Psoas muscle (tissue), 8 donors: ENCODE results near the gene INPP5K. TPM values are rescaled to one million over a fixed set of nuclear protein-coding genes. Genes with fewer than 3 reads are reported as not detected.
A peak's percentile ranks its signal among the peaks of the same experiment; 100 is the strongest.

ENCODE experiments used
- ATAC-seq, 4 donors: fragments of 200-7000 bp; cut with Tn5 transposase; one replicate each; pipeline ENCODE4 v1.9.1; 2020; ENCODE audit warnings: moderate library complexity in 3 of 4, mild to moderate bottlenecking in 2 of 4
- DNase-seq, 2 donors: peaks; one replicate each; pipeline ENCODE4 v3.0.0-alpha.2; 2020
- H3K27ac ChIP-seq: fragments of 200-600 bp; one replicate; pipeline ENCODE4 v1.8.0; 2022
- H3K27me3 ChIP-seq, 3 donors: fragments of 200-600 bp in 1 of 3; one replicate each; pipeline versions ENCODE4 v1.6.1 to v1.8.0; 2013 to 2022; ENCODE audit warnings: low read length in 2 of 3, mild to moderate bottlenecking in 2 of 3, moderate library complexity in 1 of 3; ENCODE audit not compliant: insufficient read depth in 3 of 3
- H3K36me3 ChIP-seq, 2 donors: fragments of 200-600 bp in 1 of 2; one replicate each; pipeline versions ENCODE4 v1.6.1 to v1.8.0; 2013 to 2022; ENCODE audit warnings: low read depth in 1 of 2, mild to moderate bottlenecking in 1 of 2, moderate library complexity in 1 of 2; ENCODE audit not compliant: insufficient read depth in 1 of 2
- H3K4me1 ChIP-seq: fragments of 200-600 bp; one replicate; pipeline ENCODE4 v1.8.0; 2022
- H3K4me3 ChIP-seq: fragments of 200-600 bp; one replicate; pipeline ENCODE4 v1.8.0; 2022; ENCODE audit warnings: mild to moderate bottlenecking
- H3K9me3 ChIP-seq: fragments of 200-600 bp; one replicate; pipeline ENCODE4 v1.8.0; 2022
- WGBS, 3 donors: extraction: QIAGEN DNeasy Blood & Tissue Kit; methylation state at CpG; one replicate each; pipeline versions ENCODE4 v1.1.6 to v1.1.7; 2013; 5-methylcytosine and 5-hydroxymethylcytosine counted together
- intact Hi-C, 2 donors: fragments of 100-400 bp; cut with DNase I; formaldehyde crosslinking; loops; one replicate each; pipeline versions ENCODE4 v1.11.0 to v1.14.2; 2022
- polyA plus RNA-seq, 3 donors: library from polyadenylated mRNA; stranded (reverse); fragments of 200-250 nt; gene quantifications; one replicate each; pipeline ENCODE4 v1.2.3, GENCODE V29; 2013
- total RNA-seq, 4 donors: library from RNA; stranded (reverse); fragmentation: NEBNext Ultra II Directional in 2 of 4; extraction: Animal tissue kit (Norgen Biotek cat#: 25700) in 2 of 4; gene quantifications; one replicate each; pipeline versions ENCODE4 v1.2.1 to v1.2.4, GENCODE V29; 2021 to 2023
- TF ChIP-seq, protein P1 (sequence below): fragments of 200-600 bp; IDR thresholded peaks from one replicate; pipeline ENCODE4 v1.8.0; 2022; ENCODE audit warnings: antibody characterized with exemption
- donor health status: healthy with polysubstance abuse.
- donor health status: DM: no; HTN: no; CAD: no; lungs with moderate emphysema.
- donor health status: Bipolar disorder and iron deficiency.
- donor health status: healthy.
- donor health status: DM: yes; HTN: yes; CAD: no.
- donor health status: DM: no; HTN: no; CAD: no.
- donor health status: DM: no; HTN: no; CAD: no.
- donor health status: DM: yes; HTN: yes; CAD: no.

The INPP5K gene
- total and polyA plus RNA-seq, 7 donors, result 25.6 to 45.4 (median 38.9) TPM

DNA sequence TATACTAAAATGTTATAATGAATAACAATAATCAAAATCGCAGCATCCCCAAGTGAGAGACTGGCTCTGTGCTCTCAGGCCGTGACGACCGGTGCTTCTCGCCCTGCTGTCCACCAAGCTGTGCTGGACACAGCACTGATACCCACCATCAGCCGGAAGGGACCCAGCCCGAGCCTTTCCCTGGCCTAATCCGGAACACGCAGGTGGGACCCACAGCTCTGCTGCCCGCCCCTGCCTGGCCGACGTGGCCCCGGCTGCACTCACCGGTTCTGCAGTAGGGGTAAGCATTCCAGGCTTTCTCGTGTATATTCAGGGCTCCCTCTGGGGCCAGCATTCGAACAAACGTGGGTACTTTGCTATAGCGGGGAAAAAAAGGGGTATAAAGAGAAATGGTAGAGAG lies 31.6 kb upstream of the INPP5K start:
- H3K4me3 ChIP-seq, result no peak overlapping the region
- no peak overlapping the region for H3K27ac ChIP-seq
- no peaks in the 10 kb centered on the region for H3K4me1 ChIP-seq
- TF ChIP-seq, protein P1, sequence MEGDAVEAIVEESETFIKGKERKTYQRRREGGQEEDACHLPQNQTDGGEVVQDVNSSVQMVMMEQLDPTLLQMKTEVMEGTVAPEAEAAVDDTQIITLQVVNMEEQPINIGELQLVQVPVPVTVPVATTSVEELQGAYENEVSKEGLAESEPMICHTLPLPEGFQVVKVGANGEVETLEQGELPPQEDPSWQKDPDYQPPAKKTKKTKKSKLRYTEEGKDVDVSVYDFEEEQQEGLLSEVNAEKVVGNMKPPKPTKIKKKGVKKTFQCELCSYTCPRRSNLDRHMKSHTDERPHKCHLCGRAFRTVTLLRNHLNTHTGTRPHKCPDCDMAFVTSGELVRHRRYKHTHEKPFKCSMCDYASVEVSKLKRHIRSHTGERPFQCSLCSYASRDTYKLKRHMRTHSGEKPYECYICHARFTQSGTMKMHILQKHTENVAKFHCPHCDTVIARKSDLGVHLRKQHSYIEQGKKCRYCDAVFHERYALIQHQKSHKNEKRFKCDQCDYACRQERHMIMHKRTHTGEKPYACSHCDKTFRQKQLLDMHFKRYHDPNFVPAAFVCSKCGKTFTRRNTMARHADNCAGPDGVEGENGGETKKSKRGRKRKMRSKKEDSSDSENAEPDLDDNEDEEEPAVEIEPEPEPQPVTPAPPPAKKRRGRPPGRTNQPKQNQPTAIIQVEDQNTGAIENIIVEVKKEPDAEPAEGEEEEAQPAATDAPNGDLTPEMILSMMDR, result no peak
- no peak for DNase-seq
- intact Hi-C loops, result no loop called here
- WGBS, 3 donors, result 92 to 93% (median 93%) methylated on average over 18 of the region's 18 CpGs
- no peaks in the 10 kb centered on the region for H3K27me3 ChIP-seq
- no peaks in the 10 kb centered on the region for H3K9me3 ChIP-seq
- ATAC-seq, result no peak
- peaks cover 4 to 97% of the 10 kb centered on the region in 2 donors for H3K36me3 ChIP-seq

DNA sequence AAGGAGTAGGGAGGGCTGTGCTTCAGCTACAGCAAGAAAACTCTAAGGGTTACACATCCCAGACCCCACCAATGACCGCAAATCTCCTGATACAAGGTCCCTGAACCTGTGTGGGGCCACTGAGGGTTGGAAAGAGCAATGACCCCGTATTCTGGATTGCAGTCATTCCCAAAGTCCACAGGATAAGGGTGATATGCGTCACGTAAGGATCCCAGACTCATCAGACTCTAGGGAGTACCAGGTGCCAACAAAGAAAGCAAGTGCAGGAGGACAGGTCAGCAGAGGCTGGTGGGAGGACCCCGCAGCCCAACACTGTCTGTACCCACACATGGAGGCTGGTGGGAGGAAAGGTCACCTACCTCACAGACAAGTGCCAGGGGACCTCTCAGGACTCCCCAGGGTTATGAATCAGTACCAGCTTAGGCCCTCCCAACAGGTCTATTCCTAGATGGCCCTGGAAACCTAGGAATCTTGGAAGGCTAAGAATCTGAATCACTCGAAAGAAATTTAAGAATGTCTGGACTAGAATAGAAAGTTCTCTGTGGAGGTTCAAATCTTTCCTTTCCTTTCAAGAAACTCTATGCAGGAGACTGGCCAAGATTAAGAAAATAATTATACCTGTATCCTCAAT lies 30.0 kb upstream of the INPP5K start:
- TF ChIP-seq, protein P1, result no peak
- intact Hi-C loops, result no loop called here
- ATAC-seq (peak in 1 of 4 donors; percentile 38), DNase-seq (no peak)
- Histone ChIP-seq H3K27me3 (no peaks in the 10 kb centered on the region), H3K4me3 (no peak overlapping the region), H3K9me3 (no peaks in the 10 kb centered on the region), H3K36me3 (peaks cover under 1 to 97% of the 10 kb centered on the region in 2 donors), H3K27ac (no peak overlapping the region), H3K4me1 (no peaks in the 10 kb centered on the region)
- WGBS, 3 donors, result 89 to 97% (median 90%) methylated on average over 6 of the region's 6 CpGs

DNA sequence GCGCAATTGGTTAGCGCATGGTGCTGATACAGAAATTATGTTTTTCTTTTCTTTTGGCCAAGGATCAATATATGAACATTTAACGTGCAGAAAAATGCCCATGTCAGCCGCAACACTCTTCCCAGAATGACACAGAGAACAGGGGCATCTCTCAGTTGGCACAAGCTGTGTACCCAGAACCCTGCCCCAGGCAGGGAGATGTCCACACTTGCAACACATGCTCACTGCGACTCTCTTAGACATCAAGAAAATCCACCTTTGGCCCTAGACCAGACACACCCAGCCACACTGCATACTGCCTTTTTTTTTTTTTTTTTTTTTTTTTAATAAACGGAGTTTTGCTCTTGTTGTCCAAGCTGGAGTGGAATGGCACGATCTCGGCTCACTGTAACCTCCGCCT lies 29.2 kb upstream of the INPP5K start:
- 81 to 89% (median 87%) methylated on average over 9 of the region's 9 CpGs for WGBS, 3 donors
- ATAC-seq, result peak in 1 of 4 donors; percentile 28
- intact Hi-C loops, result no loop called here
- H3K36me3 ChIP-seq, result peaks cover 2 to 97% of the 10 kb centered on the region in 2 donors
- no peak for DNase-seq
- no peak overlapping the region for H3K27ac ChIP-seq
- H3K9me3 ChIP-seq, result no peaks in the 10 kb centered on the region
- no peaks in the 10 kb centered on the region for H3K27me3 ChIP-seq
- no peak overlapping the region for H3K4me3 ChIP-seq
- TF ChIP-seq, protein P1, result no peak
- H3K4me1 ChIP-seq, result no peaks in the 10 kb centered on the region

DNA sequence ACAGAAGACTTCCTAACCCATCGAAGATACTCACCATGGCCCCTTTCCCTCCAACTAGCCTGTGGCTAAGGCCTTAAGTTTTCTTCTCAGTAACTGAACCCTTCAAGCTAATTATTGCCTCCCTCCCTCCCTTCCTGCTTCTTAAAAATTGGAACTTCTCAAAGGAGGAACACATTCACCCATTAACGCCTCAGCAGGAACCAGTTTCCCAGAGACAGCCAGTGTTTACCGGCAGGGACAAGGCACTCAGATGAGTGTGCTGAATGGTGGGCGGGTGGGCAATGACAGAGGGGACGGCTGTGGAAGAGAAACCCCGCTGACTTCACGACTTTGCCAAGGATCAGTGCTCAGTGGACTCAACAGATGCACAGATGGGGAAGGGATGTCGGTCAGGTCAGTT lies 25.9 kb upstream of the INPP5K start:
- DNase-seq (no peak), ATAC-seq (no peak)
- H3K27me3 ChIP-seq, result no peaks in the 10 kb centered on the region
- intact Hi-C loops, result no loop called here
- no peak overlapping the region for H3K27ac ChIP-seq
- no peaks in the 10 kb centered on the region for H3K9me3 ChIP-seq
- H3K4me1 ChIP-seq, result no peaks in the 10 kb centered on the region
- TF ChIP-seq, protein P1, result no peak
- no peak overlapping the region for H3K4me3 ChIP-seq
- whole genome bisulfite sequencing, 3 donors, result 79 to 84% (median 82%) methylated on average over 8 of the region's 8 CpGs
- H3K36me3 ChIP-seq, result peaks cover 2 to 97% of the 10 kb centered on the region in 2 donors
